Stimulated activated CD4-positive, alpha-beta T cell treated with anti-CD3 and anti-CD28 coated beads, Interleukin-4, amount 100 ng/mL, for 4 hours (primary cell): ENCODE data around the gene ERAL1.
"Not testable (repeated sequence)": the region's sequence is repeated elsewhere in the genome, so short reads cannot be mapped to it uniquely, and the experiment has no call there.

Experiments used
- DNase-seq, 2 experiments: peaks; one replicate each; pipeline ENCODE4 v3.0.0-alpha.2; 2020

ERAL1 gene

DNA sequence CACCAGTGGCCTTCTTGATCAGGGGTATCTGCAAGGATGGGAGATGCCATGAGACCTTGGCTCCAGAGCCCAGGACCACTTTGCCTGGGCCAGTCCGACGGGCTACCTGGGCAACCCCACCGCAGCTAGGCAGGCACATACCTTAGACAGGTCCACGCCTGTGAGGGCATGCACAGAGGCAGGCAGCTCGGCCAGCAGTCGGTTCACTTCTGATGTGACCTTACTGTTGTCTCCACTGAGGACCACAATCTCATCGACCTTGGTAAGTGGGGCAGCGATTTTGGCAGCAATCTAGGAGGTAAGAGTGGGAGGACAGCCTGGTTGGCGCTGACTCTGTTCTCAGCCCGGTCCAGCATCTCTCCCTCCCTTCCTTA lies 25.7 kb downstream of the ERAL1 start:
- DNase-seq: no peak

- no peak for DNase-seq
Measured at GRCh38 chr17:28881533-28882056, 26.8 kb downstream of the ERAL1 start.

- DNase-seq: no peak
Measured at GRCh38 chr17:28882154-28882895, 27.5 kb downstream of the ERAL1 start.

GRCh38 chr17:28883967-28884702 lies 29.3 kb downstream of the ERAL1 start:
- DNase-seq: no peak

GRCh38 chr17:28885363-28885762 lies 30.5 kb downstream of the ERAL1 start:
- no peak for DNase-seq

GRCh38 chr17:28885951-28886350 lies 31.1 kb downstream of the ERAL1 start:
- DNase-seq: no peak

- no peak for DNase-seq
Measured at GRCh38 chr17:28887871-28888471, 33.2 kb downstream of the ERAL1 start.

- no peak for DNase-seq
Measured at GRCh38 chr17:28888832-28889231, 34.0 kb downstream of the ERAL1 start.

DNA sequence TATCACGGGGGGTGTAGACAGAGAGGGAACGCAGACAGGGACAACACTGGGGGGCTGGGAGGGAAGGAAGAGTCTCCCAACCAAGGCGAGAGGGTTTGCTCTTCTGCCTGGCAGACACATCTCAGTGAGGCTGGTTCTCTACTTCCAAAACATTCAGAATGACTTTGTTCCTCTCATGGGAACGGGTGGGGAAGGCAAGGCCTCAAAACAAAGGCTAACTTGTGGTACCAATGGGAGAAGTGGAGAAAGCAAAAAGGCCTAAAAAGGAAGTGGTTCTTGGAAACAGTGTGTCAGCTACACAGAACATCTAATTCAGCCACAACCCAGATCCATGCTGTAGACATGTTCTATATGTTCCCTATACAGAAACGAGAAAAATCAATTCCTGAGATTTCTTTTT lies 35.2 kb downstream of the ERAL1 start:
- DNase-seq: no peak

DNA sequence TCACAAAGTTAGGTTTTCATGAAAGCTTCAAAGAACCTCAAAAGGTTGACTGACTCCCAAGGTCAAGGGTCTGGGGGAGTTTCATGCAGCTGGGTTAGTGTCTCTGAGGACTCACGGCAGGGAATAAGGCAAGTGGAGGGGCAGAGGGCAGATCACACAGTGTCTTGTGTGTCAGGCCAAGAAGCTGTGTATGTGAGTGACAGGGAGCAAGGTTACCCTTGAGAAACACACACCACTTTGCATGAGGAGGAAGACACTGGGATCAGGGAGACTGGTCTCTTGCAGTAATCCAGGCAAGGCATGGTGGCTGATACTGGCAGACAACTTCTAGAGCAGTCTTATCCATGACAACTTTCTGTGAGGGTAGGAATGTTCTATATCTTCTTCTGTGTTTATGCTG lies 36.4 kb downstream of the ERAL1 start:
- no peak for DNase-seq

- no peak for DNase-seq
Measured at GRCh38 chr17:28892024-28892423, 37.2 kb downstream of the ERAL1 start.

GRCh38 chr17:28893248-28894183 lies 38.7 kb downstream of the ERAL1 start:
- not testable (repeated sequence) for DNase-seq

DNA sequence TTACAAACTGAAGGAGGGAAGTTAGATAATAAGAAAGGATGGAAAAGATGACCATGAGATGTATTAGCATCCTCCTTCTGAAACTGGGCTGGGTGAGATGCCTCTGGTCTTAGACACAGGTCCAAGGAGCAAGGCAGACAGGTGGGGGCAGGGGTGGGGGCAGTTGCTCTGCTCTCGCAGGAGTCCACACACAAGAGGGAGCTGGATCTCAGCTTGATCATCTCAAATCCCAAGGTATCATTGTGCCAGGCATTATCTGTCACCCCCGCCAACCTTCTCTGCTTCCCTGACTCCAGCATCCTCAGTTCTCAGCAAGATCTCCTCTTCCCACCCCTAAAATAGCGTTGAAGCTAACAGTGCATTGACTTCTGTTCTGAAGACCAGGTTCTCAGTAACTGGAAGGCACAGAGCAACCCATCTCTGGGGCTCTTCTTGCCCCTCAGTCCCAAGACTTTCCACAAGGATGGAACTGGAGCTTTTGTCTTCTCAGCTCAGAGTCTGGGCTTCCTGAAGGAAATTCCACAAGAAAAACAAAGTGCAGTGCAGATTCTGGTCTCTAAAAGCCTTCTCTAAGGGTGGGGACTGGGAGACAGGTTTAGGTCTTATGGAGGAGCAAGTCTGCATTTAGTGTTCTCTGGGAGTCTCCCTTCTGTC lies 41.1 kb downstream of the ERAL1 start:
- no peak for DNase-seq

GRCh38 chr17:28896491-28896883 lies 41.7 kb downstream of the ERAL1 start:
- DNase-seq: no peak

- peak; percentile 57 to 60 for DNase-seq
Measured at GRCh38 chr17:28896884-28897768, 42.3 kb downstream of the ERAL1 start, which contains the start of gene FLOT2. Gene FLOT2, minus strand, starts transcription at chr17:28897733. Its CDS starts 159 bp downstream, at chr17:28897574.

DNA sequence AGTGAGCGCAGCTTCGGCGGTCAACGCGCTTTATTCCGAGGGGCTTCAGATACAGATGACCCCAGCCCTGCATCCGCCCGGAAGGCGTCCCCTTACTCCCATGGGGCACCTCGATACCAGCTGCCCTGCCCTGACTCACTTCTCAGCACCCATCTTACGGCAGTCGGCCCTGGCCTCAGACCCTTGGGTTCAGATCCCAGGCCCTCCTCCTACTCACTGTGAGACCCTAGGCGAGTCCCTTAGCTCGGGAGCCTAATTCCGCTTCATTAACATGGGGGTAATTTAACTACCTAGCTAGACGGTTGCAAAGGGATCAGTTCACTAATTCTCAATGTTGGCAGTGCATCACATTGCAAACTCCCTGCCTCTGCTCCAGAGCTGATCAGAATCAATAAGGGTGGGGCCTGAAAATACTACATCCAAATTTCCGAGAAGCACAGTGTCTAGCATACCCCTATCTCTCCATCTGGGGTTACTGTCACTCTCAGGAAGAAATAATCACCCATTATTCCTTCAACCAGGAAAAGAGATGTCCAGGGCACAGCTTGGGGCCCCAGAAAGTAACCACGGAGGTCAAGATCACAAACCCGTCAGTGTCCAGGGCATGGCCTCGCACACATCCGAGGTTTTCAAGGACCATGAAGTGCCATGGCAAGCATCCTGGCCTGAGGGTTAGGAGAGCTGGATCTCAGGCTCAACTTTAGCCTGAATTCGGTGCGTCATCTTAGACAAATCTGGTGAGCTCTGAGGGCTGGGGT lies 43.1 kb downstream of the ERAL1 start:
- DNase-seq: peak in 1 of 2 experiments; percentile 13

- no peak for DNase-seq
Measured at GRCh38 chr17:28898527-28898955, 43.7 kb downstream of the ERAL1 start.

GRCh38 chr17:28899212-28899815 lies 44.5 kb downstream of the ERAL1 start:
- no peak for DNase-seq

DNA sequence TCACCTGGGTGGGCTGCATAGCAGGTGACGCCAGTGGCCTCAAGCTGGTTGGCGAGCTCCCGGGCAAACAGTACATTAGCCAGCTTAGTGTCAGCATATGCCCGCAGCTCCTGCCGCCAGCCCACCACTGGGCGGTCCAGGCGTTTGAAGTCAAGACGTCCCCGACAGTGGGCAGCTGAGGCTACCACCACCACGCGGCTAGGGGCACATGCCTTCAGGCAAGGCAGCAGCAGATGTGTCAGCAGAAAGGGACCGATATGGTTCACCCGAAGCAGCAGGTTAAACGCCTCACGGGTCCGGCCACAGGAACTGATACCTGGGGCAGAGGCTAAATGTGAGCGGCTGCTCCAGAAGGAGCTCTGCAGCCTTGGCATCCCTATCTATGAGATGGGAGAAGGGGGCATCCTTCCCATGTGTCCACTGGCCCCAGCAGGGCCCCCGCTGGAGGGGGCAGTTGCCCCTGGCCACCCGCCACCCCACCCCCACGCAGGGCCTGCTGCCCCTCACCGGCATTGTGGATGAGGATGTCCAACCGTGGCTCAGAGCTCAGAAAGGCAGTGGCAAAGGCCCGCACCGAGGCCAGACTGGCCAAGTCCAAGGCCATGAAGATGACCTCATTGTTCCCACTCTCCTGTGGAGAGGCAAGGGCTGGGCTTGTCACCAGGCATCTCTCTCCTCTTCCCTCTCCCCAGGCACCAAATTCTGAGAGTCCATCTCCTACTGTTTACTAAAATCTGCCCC lies 46.3 kb downstream of the ERAL1 start:
- no peak for DNase-seq
